ENCODE data around the gene FKBP15. TPM values are rescaled to one million over a fixed set of nuclear protein-coding genes. Genes with fewer than 3 reads are reported as not detected.
A peak's percentile ranks its signal among the peaks of the same experiment; 100 is the strongest.
"Not testable (repeated sequence)": the region's sequence is repeated elsewhere in the genome, so short reads cannot be mapped to it uniquely, and the experiment has no call there.

FKBP15 gene
- total RNA-seq, 1 experiment from 2014 or later: 22.0 TPM

- DNase-seq (ENCODE audit: low read depth): no peak
Observed at GRCh38 chr9:113237026-113237425, 15.9 kb upstream of the FKBP15 start.

- not testable (repeated sequence) for DNase-seq (ENCODE audit: low read depth)
Observed at GRCh38 chr9:113235701-113236255, 14.7 kb upstream of the FKBP15 start.

- no peak for DNase-seq (ENCODE audit: low read depth)
Observed at GRCh38 chr9:113231701-113232100, 10.6 kb upstream of the FKBP15 start.

GRCh38 chr9:113228130-113228665 lies 7.1 kb upstream of the FKBP15 start:
- DNase-seq (ENCODE audit: low read depth): peak; percentile 2

- DNase-seq (ENCODE audit: low read depth): no peak
Observed at GRCh38 chr9:113227436-113227835, 6.4 kb upstream of the FKBP15 start.

- DNase-seq (ENCODE audit: low read depth): no peak
Observed at GRCh38 chr9:113223963-113224362, 2.9 kb upstream of the FKBP15 start.

- DNase-seq (ENCODE audit: low read depth): no peak
Observed at GRCh38 chr9:113222482-113222841, 1.4 kb upstream of the FKBP15 start.

GRCh38 chr9:113221800-113222481 lies 864 bp upstream of the FKBP15 start:
- DNase-seq (ENCODE audit: low read depth): no peak

- peak; percentile 3 for DNase-seq (ENCODE audit: low read depth)
Observed at GRCh38 chr9:113220467-113221002, 542 bp downstream of the FKBP15 start.

- DNase-seq (ENCODE audit: low read depth): peak; percentile 26
Observed at GRCh38 chr9:113219969-113220368, 1.1 kb downstream of the FKBP15 start.

- DNase-seq (ENCODE audit: low read depth): no peak
Observed at GRCh38 chr9:113219186-113219936, 1.7 kb downstream of the FKBP15 start.

- DNase-seq (ENCODE audit: low read depth): no peak
Observed at GRCh38 chr9:113216406-113216805, 4.7 kb downstream of the FKBP15 start.

GRCh38 chr9:113215132-113215531 lies 5.9 kb downstream of the FKBP15 start:
- DNase-seq (ENCODE audit: low read depth): peak; percentile 57

GRCh38 chr9:113210815-113211214 lies 10.3 kb downstream of the FKBP15 start:
- DNase-seq (ENCODE audit: low read depth): no peak

GRCh38 chr9:113205861-113206260 lies 15.2 kb downstream of the FKBP15 start:
- no peak for DNase-seq (ENCODE audit: low read depth)

- DNase-seq (ENCODE audit: low read depth): no peak
Observed at GRCh38 chr9:113205432-113205831, 15.6 kb downstream of the FKBP15 start.

GRCh38 chr9:113199683-113200329 lies 21.3 kb downstream of the FKBP15 start:
- DNase-seq (ENCODE audit: low read depth): no peak

- DNase-seq (ENCODE audit: low read depth): no peak
Observed at GRCh38 chr9:113192455-113192854, 28.6 kb downstream of the FKBP15 start.

GRCh38 chr9:113187929-113188595 lies 33.0 kb downstream of the FKBP15 start:
- DNase-seq (ENCODE audit: low read depth): peak; percentile 94

GRCh38 chr9:113186137-113186755 lies 34.8 kb downstream of the FKBP15 start:
- DNase-seq (ENCODE audit: low read depth): no peak

GRCh38 chr9:113185271-113185670 lies 35.8 kb downstream of the FKBP15 start:
- DNase-seq (ENCODE audit: low read depth): no peak

Measured in HT1080 (cell line).